NOMO-1 (cell line): ENCODE data around the gene IL24.
A peak's percentile ranks its signal among the peaks of the same experiment; 100 is the strongest.

Experiments
- DNase-seq, 2 experiments: peaks; one replicate each; lab custom pipeline; 2025; ENCODE audit not compliant: unreplicated experiment in 2 of 2; lab: John Stamatoyannopoulos, UW

The IL24 gene

DNA sequence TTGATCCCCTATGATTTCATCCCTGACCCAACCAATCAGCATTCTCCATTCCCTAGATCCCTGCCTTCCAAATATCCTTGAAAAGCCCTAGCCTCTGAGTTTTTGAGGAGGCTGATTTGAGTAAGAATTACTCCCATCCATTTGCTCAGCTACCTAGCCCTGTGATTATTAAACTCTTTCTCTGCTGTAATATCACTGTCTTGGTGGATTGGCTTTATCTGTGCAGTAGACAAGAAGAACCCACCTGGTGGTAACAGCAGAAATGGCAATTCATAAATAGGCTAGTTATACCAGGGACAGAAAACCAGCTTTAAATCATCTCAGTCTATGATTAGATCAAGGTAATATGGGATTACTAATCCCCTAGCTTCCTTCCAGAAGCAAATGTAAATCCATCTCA, 18.8 kb upstream of the IL24 start:
- DNase-seq = no peak

GRCh38 chr1:206880314-206880713, 16.9 kb upstream of the IL24 start:
- DNase-seq = no peak

DNA sequence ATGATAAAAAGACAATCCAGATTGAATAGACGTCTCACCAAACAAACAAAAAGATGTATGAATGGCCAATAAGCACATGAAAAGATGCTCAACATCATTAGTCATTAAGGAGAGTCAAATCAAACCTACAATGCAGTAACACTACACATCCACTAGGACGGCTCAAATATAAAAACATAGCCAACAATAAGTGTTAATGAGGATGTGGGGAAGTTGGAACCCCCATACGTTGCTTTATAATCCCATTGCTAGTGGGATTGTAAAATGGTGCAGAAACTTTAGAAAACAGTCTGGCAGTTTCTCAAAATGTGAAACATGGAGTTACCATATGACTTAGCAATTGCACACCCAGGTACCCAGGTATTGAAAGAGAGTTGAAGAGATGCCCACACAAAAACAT, 14.7 kb upstream of the IL24 start:
- no peak for DNase-seq

- DNase-seq = no peak
Measured at GRCh38 chr1:206883160-206883559, 14.1 kb upstream of the IL24 start.

DNA sequence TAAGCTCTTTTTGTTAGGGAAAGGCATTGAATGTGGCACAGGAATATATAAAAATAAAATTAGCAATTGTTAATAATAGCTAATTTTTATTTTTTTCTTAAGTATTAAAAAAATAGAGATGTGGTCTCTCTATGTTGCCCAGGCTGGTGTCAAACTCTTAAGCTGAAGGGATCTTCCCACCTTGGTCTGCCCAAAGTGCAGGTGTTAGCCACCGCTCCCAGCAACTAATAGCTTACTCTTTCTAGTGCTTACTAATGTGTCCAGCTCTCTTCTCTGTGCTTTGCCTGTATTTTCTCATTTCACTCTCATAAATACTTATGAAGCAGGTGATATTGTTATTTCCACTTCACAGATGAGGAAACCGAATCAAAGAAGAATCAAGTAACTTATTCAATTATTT, 13.4 kb upstream of the IL24 start:
- DNase-seq = no peak

- DNase-seq = no peak
Measured at GRCh38 chr1:206885341-206886060, 11.7 kb upstream of the IL24 start.

DNA sequence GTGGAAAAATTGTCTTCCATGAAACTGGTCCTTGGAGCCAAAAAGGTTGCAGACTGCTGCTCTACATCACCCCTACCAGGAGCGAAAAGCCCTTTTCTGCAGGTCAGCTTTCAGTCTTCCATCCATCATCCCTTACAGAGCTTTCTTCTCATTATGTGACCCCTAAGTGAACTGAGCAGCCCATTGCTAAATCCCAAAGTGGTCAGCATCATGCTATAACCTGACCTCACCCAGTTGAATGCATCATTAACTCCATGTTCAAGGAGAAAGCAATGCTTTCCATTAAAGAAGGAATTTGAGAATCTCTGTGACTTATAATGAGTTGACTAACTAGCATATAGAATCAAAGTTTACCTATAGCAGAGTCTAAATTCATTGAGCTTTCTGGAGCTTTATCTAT, 10.4 kb upstream of the IL24 start:
- DNase-seq = no peak

- no peak for DNase-seq
Measured at GRCh38 chr1:206887701-206888100, 9.5 kb upstream of the IL24 start.

DNA sequence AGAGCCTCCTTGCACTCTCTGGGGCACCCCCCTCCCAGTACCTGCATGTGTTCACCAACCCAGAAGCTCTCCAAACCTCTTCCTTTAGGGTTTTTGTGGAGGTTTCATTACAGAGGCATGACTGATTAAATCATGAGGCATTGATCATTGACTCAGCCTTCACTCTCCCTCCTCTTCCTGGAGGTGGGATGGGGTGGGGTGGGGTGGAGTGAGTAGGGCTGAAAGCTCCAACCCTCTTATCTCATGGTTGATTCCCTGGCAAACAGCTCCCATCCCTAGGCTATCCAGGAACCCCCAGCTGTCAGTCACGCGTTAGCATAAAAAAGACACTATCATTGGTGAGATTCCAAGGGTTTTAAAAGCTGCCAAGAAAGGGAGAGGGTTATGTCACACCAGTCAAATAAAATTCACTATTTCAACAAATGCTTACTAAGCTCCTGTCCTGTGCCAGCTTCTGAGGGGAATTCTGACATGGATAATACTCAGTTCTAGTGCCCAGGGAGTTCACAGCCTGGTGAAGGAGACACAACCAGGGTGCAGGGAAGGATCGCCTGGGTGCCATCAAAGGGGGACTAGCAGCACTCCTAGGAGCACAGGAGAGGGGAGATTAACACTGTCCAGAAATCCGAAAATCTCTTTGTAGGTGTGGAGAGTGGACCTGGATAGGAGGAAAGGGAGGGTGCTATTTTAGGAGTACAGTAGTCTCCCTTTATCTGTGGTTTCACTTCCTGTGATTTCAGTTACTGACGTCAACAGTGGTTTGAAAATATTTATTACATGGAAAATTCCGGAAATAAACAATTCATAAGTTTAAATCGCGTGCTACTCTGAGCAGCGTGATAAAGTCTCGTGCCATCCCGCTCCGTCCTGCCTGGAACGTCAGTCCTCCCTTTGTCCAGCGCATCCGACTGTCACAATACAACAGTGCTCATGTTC, 6.8 kb upstream of the IL24 start:
- DNase-seq = peak; percentile 6 to 69

DNA sequence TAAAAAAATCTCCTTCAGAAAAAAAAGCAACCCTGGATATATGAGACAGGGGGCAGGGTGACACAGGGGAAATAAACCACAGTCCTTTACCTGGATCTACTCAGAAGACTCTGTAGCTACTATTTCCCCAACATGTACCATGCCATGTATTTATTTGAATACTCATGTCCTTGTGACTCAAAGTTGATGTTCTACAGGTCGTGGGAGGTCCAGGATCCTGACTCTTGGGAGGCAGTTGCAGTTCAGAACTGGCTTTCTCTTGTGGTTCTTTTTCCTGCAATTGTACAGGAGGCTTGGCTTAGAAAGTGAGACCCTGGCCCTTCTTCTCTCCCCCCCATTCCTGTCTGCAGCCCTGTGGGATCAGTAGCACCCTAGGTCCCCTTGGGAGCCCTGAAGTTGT, 5.8 kb upstream of the IL24 start:
- no peak for DNase-seq

DNA sequence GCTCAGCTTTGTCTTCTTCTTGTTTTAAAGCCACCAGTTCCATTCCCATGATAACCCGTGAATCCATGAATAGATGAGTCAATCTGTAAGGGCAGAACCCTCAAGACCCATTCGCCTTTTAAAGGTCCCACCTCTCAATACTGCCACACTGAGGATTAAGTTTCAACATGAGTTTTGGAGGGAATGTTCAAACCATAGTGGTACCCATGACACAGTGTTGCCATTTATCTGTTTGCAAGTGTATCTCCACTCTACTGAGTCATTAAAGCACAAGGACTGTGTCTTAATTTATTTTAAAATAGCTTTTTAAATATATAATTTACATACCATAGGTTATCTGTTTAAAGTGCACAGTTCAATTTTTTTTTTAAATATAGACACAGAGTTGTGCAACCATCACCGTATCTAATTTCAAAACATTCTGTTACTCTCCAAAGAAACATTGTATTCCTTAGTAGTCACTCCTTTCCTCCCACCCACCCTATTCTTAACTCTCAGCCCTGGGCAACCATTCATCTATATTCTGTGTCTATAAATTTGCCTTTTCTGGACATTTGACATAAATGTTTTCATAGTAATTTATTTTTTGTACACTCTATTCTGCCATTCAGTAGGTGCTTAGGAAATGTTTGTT, 4.8 kb upstream of the IL24 start:
- peak in 1 of 2 experiments; percentile 5 for DNase-seq

DNA sequence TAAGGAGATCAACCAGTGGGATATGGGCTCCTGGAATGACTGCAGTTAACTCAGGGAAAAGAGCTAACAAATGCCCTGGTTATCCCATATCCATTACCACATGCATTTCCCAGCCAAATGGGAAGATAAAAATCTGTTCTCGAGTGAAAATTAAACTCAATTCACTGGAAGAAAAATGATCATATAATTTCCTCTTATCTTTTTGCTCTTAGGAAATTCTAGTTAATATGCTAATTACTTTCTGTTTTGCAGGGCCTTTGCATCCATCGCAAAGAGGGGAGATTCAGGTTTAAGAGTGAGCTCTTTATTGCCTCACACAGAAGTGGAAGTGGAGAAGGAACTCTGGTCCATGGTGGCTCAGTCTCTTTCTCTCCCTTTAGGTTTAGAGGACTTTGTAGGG, 3.9 kb upstream of the IL24 start:
- DNase-seq = peak in 1 of 2 experiments; percentile 28

DNA sequence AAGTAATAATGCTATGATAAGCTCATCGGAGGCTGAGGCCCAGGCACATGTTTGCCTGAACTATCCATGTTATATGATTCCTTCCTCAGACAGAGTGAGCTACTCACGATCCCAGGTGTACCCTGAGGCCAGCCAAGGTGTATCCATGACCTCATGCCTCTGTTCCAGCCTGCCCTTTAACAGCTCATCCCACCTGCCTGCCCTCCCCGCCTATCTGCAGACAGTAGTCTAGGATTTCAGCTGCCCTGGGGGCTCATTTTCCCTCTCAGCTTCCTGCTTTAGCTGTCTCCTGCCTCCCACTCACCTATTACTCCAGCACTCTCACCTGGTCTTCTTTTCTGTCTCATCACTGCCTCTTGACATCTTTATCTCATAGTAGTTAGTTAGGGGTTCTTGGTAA, 1.9 kb upstream of the IL24 start:
- DNase-seq = no peak

- DNase-seq = no peak
Measured at GRCh38 chr1:206895837-206896242, 1.4 kb upstream of the IL24 start.

DNA sequence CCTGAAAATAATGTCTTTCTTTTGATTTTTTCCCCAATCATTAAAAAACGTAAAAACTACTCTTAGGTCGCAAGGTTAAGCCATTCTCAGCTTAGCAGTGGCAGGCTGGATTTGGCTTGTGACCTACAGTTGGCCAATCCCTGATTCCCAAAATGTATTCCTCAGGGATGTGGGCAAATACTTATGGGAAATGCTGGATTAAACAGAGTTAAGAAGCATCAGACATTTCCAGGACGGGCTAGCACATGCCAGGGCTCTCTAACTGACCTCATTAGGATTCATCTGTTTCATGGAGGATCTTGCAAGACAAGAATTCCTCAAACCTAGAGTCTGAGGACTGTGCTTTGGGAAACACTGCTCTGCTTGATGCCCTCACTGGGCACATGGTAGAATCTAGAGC, 982 bp upstream of the IL24 start:
- no peak for DNase-seq

DNA sequence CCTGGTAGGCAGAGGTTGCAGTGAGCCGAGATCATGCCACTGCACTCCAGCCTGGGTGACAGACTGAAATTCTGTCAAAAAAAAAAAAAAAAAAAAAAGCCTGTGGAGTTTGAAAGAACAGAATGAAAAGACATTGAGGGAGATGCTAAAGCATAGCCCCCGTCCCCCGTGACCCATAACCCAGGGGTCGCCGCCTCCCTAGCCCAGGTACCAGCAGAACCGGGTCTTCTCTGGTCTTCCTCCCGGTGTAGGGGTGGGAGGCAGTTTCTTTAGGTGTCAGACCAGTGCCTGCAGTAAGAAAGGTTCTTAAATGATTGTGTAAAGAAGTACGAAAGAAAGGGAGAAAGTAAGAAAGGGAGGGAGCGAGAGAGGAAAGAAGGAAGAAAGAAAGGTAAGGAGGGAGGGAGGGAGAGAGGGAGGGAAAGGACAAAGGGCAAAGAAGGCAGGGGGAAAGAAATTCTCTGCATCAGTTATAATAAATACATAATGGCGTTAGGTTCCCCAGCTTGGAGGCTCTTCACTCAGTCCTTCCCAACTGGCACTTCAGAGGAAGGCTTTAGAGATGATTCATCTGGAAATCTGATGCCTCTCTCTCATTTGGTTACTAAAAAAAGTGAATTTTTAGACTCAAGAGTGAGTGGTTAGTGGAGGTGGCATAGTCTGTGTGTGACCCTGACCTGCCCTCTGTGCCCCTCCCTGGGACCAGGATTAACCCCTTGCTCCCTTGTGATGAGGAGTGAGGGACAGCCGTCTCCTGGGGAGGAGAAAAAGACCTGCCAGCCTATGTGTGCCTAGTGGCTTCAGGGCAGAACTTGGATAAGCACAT, 1.1 kb downstream of the IL24 start:
- DNase-seq = no peak

- DNase-seq = no peak
Measured at GRCh38 chr1:206898915-206899431, 1.7 kb downstream of the IL24 start.

GRCh38 chr1:206899717-206900116, 2.5 kb downstream of the IL24 start:
- no peak for DNase-seq

DNA sequence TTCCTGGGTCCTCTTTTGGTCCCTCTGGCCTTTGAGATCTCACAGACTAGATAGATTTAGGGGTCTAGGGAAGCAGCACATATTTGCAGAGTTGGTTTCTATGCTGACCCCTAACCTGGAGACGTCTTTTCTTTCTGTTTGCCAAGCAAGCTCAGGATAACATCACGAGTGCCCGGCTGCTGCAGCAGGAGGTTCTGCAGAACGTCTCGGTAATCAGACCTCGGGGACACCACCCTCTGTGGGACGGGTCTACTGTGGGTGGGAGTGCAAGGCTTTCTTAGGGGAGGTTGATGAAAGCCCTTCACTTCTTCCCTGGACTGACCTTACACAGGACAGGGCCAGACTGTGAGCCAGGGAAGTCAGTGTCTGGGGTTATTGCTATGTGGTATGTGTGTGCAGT, 2.9 kb downstream of the IL24 start:
- DNase-seq = no peak

GRCh38 chr1:206901944-206902343, 4.7 kb downstream of the IL24 start:
- no peak for DNase-seq

- no peak for DNase-seq
Measured at GRCh38 chr1:206902702-206903101, 5.5 kb downstream of the IL24 start.
